Subcutaneous abdominal adipose tissue (tissue), 5 donors: ENCODE results near the gene CD200R1L.

Experiments used
- H3K27ac ChIP-seq: one replicate; pipeline ENCODE4 v1.7.0; 2013; ENCODE audit warnings: low read depth, mild to moderate bottlenecking, inconsistent platforms, low read length, moderate library complexity
- H3K27me3 ChIP-seq, 5 donors: one replicate each; pipeline ENCODE4 v1.7.0; 2013; ENCODE audit warnings: low read length in 5 of 5, inconsistent platforms in 1 of 5; ENCODE audit not compliant: control insufficient read depth in 5 of 5, insufficient read depth in 4 of 5
- H3K36me3 ChIP-seq, 5 donors: one replicate each; pipeline ENCODE4 v1.7.0; 2013; ENCODE audit warnings: low read length in 5 of 5; ENCODE audit not compliant: control insufficient read depth in 5 of 5, insufficient read depth in 5 of 5
- H3K4me1 ChIP-seq, 5 donors: one replicate each; pipeline ENCODE4 v1.7.0; 2013; ENCODE audit warnings: low read length in 5 of 5, mild to moderate bottlenecking in 3 of 5, moderate library complexity in 1 of 5; ENCODE audit not compliant: control insufficient read depth in 5 of 5, insufficient read depth in 5 of 5
- H3K4me3 ChIP-seq, 5 donors: one replicate each; pipeline ENCODE4 v1.7.0; 2013; ENCODE audit warnings: low read length in 5 of 5, low read depth in 1 of 5
- H3K9ac ChIP-seq, 5 donors: one replicate each; pipeline ENCODE4 v1.7.0; 2013; ENCODE audit warnings: low read length in 5 of 5, mild to moderate bottlenecking in 4 of 5, moderate library complexity in 3 of 5
- H3K9me3 ChIP-seq, 5 donors: one replicate each; pipeline ENCODE4 v1.7.0; 2013; ENCODE audit warnings: low read length in 5 of 5; ENCODE audit not compliant: control insufficient read depth in 5 of 5
- donor health status: healthy.
- donor health status: healthy.
- donor health status: healthy.
- donor health status: healthy.
- donor health status: healthy.

Gene CD200R1L

GRCh38 chr3:112829046-112829445 lies 17.6 kb downstream of the CD200R1L start:
- no peaks in the 10 kb centered on the region for H3K4me1 ChIP-seq

GRCh38 chr3:112822064-112823055 lies 24.3 kb downstream of the CD200R1L start:
- H3K4me1 ChIP-seq = no peaks in the 10 kb centered on the region
- no peaks in the 10 kb centered on the region for H3K9me3 ChIP-seq
- no peak overlapping the region for H3K9ac ChIP-seq
- H3K4me3 ChIP-seq = no peak overlapping the region
- no peak overlapping the region for H3K27ac ChIP-seq
- no peaks in the 10 kb centered on the region for H3K36me3 ChIP-seq
- H3K27me3 ChIP-seq = no peaks in the 10 kb centered on the region

More at GRCh38 chr3:112829046-112829445, 17.6 kb downstream of the CD200R1L start:
- Histone ChIP-seq H3K9me3 (no peaks in the 10 kb centered on the region), H3K36me3 (no peaks in the 10 kb centered on the region), H3K27ac (no peak overlapping the region), H3K27me3 (no peaks in the 10 kb centered on the region), H3K9ac (no peak overlapping the region), H3K4me3 (no peak overlapping the region)

DNA sequence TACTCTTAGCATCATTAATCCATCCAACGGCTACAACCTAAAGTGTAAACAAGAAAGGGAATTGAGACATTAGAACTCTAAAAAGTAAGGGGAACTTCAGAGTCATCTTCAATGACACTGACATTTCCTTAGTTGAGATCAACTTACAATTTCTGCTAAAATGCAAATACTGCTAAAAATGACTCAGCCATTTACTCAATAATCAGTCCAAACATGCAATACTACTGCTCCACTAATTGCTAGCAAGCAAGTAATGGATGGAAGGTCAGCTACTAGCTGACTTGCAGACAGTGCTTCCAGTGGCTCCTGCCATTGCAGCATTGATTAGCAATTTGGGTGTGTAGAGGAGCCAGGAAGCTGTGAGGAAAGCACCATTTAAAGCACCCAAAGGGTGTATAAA lies 28.4 kb downstream of the CD200R1L start:
- H3K27me3 ChIP-seq = no peaks in the 10 kb centered on the region
- H3K4me3 ChIP-seq = no peak overlapping the region
- H3K9ac ChIP-seq = no peak overlapping the region
- H3K4me1 ChIP-seq = peaks cover 3 to 10% (median 7%) of the 10 kb centered on the region in 5 donors
- no peaks in the 10 kb centered on the region for H3K36me3 ChIP-seq
- H3K27ac ChIP-seq = no peak overlapping the region
- H3K9me3 ChIP-seq = no peaks in the 10 kb centered on the region

- Histone ChIP-seq H3K9me3 (no peaks in the 10 kb centered on the region), H3K4me3 (no peak overlapping the region), H3K27me3 (no peaks in the 10 kb centered on the region), H3K9ac (no peak overlapping the region), H3K4me1 (peaks cover 5 to 15% (median 12%) of the 10 kb centered on the region in 5 donors), H3K27ac (no peak overlapping the region), H3K36me3 (no peaks in the 10 kb centered on the region)
Observed at GRCh38 chr3:112817797-112818196, 28.9 kb downstream of the CD200R1L start.

- Histone ChIP-seq H3K4me1 (peaks cover 5 to 19% (median 17%) of the 10 kb centered on the region in 5 donors), H3K9me3 (no peaks in the 10 kb centered on the region), H3K36me3 (no peaks in the 10 kb centered on the region), H3K4me3 (no peak overlapping the region), H3K9ac (no peak overlapping the region), H3K27ac (no peak overlapping the region), H3K27me3 (no peaks in the 10 kb centered on the region)
Observed at GRCh38 chr3:112817271-112817670, 29.4 kb downstream of the CD200R1L start.

DNA sequence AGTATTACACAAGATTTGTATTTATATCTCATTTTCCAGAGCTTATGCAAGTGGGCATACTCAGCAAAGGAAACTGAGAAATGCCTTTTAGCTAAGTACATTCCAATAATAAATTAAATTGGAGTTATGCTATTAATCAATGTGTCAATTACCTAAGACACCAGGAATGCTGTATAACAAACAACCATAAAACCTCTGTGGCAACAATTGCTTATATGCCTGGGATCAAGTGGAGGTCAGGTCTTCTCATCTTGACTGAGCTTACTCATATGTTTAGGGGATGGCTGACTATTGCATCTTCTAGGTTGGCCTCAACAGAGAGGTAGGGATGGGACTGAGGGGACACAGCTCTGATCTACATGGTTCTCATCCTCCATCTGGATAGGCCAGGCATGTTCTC lies 30.7 kb downstream of the CD200R1L start:
- Histone ChIP-seq H3K9me3 (no peaks in the 10 kb centered on the region), H3K9ac (no peak overlapping the region), H3K27me3 (no peaks in the 10 kb centered on the region), H3K36me3 (no peaks in the 10 kb centered on the region), H3K4me1 (peaks cover 5 to 32% (median 28%) of the 10 kb centered on the region in 5 donors), H3K4me3 (no peak overlapping the region), H3K27ac (no peak overlapping the region)

DNA sequence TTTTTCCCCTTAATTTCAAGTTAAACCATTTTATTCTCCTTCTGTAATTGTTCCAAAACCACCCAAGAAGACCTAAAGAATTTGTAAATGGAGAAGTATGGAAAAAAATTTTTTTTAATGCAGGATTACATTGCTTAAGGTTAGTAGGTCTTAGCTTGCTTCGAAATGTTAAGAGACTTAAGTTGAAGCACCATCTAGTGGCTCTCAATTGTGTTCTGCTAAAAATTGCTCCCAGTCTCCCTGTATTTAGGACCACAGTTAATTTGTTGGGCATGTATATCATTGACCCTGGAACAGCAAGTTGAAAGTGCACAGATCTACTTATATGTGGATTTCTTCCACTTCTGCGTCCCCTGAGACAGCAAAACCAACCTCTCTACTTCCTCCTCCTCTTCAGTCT lies 32.4 kb downstream of the CD200R1L start:
- Histone ChIP-seq H3K9me3 (no peaks in the 10 kb centered on the region), H3K4me3 (no peak overlapping the region), H3K36me3 (no peaks in the 10 kb centered on the region), H3K27ac (peak overlapping the region; percentile 89), H3K4me1 (peaks cover 5 to 36% (median 33%) of the 10 kb centered on the region in 5 donors), H3K9ac (no peak overlapping the region), H3K27me3 (no peaks in the 10 kb centered on the region)

DNA sequence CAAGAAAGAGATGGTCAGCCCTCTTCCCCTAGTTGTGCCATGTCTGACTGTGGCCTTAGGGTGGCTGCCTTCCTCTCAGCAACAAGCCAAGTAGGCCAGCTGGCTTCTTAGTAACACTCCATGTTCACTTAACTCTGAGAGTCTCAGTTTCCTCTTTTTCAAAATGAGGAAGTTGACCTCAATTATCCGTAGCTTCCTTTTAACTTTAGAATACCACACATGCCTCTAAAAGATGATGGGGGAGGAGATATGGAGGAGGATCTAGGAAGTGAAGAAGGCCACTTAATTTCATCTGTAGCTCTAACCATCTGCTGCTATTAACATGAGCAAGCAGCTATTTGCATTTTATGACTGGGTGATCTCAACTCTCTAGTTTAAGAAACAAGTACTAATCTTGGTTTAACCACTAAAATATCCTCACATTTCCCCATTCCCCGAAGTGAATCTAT lies 32.9 kb downstream of the CD200R1L start:
- Histone ChIP-seq H3K9ac (no peak overlapping the region), H3K4me1 (peaks cover 5 to 36% (median 33%) of the 10 kb centered on the region in 5 donors), H3K9me3 (no peaks in the 10 kb centered on the region), H3K27ac (peak overlapping the region; percentile 89), H3K27me3 (no peaks in the 10 kb centered on the region), H3K36me3 (no peaks in the 10 kb centered on the region), H3K4me3 (no peak overlapping the region)

GRCh38 chr3:112813016-112813415 lies 33.6 kb downstream of the CD200R1L start:
- Histone ChIP-seq H3K27me3 (no peaks in the 10 kb centered on the region), H3K27ac (peak overlapping the region; percentile 89), H3K9me3 (no peaks in the 10 kb centered on the region), H3K4me3 (no peak overlapping the region), H3K36me3 (no peaks in the 10 kb centered on the region), H3K4me1 (peaks cover 5 to 36% (median 33%) of the 10 kb centered on the region in 5 donors), H3K9ac (peak overlapping the region in 1 of 5 donors; percentile 49)

- peak overlapping the region in 3 of 5 donors; percentile 12 to 48 (median 24) for H3K4me3 ChIP-seq
- peaks cover 5 to 36% (median 33%) of the 10 kb centered on the region in 5 donors for H3K4me1 ChIP-seq
- H3K9me3 ChIP-seq = no peaks in the 10 kb centered on the region
- H3K9ac ChIP-seq = peak overlapping the region in 2 of 5 donors; percentile 20 to 49
- peak overlapping the region; percentile 89 for H3K27ac ChIP-seq
- no peaks in the 10 kb centered on the region for H3K27me3 ChIP-seq
- no peaks in the 10 kb centered on the region for H3K36me3 ChIP-seq
Observed at GRCh38 chr3:112811917-112812660, 34.6 kb downstream of the CD200R1L start.
